ENCODE results near the gene STARD7.

The STARD7 gene

DNA sequence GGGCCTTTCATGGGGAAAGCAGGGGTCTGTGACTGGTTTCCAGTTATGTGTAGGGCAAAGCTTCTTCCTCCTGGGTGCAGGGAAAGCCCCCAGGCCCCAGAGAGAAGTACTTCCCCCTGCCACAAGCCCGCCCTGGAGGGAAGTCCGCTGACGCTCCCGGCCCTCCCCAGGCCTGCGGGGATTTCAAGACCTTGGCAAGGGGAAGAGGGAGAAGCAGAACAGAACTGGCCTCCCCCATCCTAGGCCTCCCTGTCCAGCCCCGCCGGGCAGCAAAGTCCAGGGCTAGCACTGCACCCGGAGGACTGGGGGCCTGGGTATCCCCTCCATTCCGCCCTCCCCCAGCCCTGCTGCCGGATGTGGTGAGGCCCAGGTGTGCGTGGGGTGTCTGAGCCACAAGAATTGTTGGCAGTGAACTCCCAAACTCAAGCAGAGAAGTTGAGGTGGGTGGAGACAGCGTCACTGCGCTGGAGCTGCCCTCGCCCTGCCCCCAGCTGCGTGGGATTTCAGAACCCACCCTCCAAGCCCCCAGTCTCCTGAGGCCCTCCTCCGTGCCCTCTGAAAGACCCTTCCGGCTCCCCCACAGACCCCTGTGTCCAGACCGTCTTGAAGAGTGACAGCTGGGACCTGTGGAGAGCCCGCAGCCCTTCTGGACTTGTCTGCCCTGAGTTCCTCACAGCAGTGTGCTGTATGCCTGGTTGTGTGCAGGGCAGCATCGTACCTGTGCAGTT is 62.3 kb downstream of the STARD7 start:
- peak; percentile 94 for DNase-seq

DNA sequence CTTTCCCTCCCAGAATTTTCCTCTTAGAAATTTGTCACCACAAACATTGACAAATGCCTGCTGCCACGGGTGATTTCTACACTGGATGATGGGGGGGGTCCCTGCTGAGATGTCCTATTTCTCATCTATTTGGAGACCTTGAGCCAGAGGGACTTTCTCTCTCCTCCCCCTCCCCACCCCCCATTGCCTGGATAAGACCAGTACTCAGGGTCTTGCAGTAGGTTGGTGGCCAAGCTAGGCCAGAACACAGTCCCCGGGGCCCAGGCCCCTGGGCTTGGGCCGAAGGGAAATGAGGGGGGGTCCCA is 62.8 kb downstream of the STARD7 start:
- no peak for DNase-seq

DNA sequence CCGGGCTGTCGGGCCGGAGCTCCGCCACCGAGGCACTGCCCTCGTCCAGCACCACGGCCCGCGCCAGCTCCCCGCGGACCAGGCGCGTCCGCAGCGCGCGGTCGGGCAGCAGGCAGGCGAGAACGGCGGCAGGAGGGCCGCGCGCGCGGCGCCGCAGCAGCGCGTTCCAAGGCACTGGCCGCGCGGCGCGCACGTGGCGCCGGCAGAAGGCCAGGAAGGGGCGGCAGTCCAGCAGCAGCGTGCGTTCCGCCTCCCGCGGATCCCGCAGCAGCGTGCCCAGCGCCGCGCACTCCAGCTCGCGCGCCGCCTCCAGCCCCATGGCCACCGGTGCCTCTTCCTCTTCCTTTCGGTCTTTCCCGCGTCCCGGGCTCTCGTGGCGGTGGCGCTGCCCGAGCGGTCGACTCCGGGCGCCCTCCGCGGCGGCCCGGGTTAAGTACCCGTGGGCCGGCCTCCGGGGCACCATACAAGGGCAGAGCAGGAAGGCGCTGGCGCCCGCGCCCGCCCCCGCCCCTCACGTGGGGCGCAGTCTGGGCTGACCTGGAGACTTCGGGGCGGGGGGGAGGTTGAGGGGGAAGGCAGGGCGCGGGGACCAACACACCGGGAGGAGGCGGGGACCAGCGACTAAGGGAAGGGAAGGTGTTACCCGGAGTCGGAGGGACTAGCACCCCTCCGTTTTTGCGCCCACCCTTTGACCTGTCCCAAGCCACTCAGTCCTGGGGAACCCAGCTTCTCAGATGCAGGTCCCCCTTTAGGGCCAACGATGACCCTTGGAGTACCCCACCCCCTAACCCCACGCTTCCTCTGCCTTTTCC is 63.4 kb downstream of the STARD7 start, which contains the start of gene DUSP2:
DUSP2 (minus strand) TSS at position 405 of the 812 bp plus-strand sequence; CDS start at position 319, 86 bp downstream.
- DNase-seq, result peak; percentile 96

DNA sequence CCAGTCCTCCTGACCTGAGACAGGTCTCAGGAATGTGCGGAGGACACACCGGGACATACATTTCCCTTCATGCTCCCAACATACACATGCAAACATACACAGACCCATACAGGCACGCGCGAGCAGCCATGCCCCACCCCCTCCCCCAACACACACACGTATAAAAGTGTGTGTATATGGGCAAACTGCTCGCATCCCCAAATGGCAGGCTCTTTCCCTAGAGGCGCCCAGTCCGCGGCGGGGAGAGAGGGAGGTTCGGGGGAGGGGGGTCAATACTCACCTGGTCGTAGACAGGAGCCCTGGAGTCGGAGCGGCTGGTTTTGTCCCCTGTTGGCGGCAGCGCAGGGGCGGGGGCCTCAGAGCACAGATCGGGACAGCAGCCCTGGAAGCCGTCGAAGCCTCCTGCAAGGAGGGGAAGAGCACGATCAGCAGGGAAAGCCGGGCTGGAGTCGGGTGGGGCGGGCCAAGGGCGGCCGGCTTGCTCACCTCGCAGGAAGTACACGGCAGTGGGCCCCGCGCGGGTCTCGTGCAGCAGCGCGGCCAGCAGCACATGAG is 64.1 kb downstream of the STARD7 start:
- DNase-seq, result peak; percentile 74

DNA sequence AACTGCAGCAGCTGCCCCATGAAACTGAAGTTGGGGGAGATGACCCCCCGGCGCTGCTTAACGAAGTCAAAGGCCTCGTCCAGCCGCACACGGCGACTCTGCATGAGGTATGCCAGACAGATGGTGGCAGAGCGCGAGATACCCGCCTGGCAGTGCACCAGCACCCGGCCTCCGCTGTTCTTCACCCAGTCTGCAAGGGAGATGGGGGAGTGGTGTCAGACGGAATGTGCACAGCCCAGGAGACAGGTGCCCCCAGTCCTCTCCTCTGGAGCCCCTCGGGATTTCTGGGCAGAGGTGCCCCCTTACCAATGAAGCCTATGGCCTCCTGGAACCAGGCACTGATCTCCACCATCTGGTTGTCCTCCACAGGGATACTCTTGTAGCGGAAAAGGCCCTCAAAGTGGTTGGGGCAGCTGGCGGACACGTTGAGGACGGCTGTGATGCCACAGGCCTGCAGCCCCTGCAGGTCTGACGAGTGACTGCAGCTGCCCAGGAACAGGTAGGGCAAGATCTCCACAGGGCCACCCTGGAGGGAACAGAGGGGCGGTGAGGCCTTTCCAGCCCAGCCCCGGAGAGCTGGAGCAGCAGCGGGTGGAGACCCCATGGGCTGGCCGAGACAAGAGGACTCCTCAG is 64.7 kb downstream of the STARD7 start:
- peak; percentile 63 for DNase-seq

DNA sequence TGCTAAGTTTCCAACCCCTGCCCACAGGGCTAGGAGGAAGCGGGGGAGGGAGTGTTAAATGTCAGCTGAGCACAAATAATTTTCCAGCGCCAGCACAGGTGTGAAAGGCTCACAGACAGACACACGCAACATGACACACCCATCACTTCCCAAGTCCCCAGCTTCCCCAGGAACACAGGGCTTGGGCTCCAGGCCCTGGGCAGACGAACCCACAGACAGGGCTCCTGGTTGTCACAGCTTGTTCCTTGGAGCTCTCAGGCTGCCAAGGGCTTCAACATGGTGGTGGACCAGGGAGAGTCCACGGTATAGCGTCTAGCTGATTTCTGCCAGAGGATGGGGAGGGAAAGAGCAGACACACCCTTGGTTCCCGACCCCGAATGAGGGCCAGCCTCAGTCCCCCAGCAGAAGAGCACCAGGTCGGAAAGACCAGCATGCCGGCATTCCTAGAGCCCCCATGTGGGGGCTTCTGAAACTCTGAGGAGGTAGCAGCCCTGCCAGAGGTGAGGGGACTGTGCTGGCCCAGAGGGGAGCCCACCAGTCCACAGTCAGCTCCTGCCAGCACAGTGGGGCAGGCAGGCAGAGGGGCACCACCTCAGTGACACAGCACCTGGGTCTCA is 65.3 kb downstream of the STARD7 start:
- DNase-seq, result peak; percentile 61

DNA sequence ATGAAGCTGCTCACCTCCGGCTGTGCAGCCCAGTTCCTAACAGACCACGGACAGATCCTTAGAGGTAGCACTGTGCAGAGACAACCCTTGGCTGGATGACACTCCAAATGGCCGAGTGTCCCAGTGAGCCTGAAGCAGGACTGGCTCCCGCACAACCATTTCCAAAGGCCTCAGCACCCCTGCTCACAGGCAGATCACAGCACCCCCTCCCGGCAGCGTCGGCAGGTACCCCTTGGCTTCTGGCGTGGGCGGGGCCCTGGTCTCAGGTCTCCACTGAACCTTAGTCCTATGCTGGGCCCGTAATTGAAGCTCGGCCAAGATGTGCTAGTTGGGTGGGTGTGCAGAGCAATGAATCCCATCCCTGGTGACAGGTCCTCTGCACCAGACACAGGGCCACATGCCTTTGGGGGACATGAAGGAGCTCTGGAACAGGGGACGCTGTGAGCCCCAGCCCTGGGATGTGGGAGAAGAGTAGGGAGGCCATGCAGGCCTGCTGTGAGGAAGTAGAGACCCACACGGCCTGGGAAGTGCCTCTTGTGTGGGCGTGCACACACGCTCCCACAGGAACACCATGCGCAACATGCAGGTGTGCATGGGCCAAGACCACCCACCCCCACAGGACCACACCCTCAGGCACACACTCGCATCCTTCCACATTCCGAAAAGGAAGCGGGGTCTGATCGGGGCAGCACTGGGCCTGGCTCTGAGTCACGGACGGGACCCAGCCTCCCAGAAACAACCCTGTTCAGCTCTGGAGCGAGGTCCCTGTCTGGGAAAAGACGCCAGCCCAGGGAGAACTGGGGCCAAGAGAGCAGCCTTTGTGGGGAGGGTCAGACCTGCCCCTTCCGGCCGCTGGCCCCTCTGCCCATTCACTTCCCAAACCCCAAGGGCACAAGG is 66.2 kb downstream of the STARD7 start:
- peak; percentile 90 for DNase-seq

DNA sequence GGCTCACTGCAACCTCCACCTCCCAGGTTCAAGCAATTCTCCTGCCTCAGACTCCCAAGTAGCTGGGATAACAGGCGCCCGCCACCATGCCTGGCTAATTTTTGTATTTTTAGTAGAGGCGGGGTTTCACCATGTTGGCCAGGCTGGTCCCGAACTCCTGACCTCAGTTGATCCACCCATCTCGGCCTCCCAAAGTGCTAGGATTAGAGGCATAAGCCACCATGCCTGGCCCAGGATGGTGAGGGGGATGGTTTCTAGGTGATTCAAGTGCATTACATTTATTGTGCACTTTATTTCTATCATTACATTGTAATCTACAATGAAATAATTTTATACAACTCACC is 67.0 kb downstream of the STARD7 start:
- DNase-seq, result peak; percentile 57

DNA sequence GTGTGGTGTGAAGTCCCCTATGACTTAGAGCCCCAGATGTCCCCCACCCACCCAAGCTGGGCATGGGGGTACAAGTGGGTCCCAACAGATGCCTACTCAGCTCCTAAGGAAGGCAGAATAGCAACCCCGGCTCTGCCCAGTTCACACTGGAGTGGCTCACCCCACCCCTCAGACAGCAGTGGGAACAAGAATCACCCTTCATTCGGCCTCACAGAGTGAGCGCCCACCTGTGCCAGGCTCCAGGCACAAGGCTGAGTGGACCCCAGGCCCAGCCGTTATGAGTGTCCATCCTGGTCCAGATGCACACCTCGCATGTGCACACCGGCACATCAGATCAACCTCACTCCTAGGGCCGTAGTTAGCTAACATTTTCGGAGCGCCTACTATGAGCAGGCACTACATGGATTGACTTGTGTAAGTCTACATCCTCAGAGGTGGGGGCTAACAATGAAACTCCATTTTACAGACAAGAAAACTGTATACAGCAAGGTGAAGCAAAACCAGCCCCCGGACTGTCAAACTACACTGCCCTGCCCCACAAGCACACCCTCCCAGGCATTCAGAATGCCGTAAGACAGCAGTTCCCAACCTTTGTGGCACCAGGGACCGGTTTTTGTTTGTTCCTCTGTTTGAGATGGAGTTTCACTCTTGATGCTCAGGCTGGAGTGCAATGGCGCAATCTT is 67.5 kb downstream of the STARD7 start:
- peak; percentile 59 for DNase-seq

DNA sequence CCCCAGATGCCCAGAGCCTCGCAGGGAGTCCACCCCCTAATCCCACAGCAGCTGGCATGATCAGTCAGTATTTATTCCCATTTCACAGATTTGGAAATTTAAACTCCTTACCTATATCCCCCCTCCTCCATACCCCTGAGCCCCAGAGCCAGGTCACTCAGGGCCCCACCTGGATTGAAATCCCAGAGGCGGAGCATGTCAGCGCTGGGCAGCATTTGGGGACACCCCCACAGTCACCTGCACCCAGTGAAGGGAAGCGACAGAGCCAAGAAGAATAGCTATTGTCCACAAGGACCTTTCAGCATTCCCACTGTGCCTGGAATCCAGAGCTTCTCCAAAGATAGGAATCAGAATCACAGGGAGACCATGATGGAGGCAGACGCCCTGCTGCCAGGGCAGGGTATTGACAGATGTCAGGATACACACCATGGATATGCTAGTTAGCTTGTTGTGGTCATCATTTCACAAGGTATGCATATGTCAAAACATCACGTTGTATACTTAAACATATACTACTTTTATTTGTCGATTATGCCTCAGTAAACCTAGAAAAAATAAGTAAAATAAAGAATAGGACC is 69.4 kb downstream of the STARD7 start:
- DNase-seq, result peak; percentile 23

DNA sequence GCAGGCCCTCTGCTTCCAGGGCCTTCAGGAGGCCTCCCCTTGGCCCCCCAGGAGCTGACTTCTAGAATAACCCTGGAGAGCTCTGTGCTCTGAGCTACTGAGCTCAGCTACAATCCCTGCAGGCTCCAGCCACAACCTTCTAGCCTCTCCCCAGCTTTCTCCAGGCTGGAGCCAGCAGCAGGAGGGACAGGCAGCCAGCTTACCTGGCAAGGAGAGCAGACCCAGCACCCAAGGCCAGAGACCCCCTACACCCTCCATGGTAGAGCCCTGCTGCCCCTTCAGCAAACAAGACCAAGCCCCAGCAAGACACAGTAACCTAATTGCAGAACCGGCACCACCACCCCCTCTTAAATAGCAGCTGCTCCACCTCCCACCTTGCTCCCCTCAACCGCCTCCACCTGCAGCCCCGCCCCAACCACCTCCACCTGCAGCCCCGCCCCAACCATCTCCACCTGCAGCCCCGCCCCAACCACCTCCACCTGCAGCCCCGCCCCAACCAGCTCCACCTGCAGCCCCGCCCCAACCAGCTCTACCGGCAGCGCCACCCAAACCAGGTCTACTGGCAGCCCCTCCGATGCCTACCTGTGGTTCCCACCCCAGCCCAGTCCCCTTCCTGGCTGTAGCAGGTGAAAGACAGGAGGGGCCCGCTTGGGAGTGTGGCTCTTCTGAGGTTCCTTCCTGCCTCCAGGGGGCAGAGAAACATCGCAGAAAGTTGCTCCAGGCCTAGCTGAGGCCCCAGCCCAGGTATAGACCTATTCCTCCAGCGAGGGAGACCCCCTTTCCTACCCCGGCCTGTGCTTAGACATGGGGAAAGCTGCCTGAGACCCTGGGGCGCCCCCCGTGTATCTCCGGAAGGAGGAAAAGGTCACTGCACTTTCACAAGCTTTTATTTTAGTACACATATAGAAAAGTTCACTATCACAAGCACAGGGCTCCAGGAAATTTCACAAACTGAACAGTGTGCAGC is 70.2 kb downstream of the STARD7 start, which contains the start of gene ASTL:
ASTL (minus strand) TSS at position 324 of the 967 bp plus-strand sequence; CDS start at position 258, 66 bp downstream.
- peak; percentile 76 for DNase-seq

DNA sequence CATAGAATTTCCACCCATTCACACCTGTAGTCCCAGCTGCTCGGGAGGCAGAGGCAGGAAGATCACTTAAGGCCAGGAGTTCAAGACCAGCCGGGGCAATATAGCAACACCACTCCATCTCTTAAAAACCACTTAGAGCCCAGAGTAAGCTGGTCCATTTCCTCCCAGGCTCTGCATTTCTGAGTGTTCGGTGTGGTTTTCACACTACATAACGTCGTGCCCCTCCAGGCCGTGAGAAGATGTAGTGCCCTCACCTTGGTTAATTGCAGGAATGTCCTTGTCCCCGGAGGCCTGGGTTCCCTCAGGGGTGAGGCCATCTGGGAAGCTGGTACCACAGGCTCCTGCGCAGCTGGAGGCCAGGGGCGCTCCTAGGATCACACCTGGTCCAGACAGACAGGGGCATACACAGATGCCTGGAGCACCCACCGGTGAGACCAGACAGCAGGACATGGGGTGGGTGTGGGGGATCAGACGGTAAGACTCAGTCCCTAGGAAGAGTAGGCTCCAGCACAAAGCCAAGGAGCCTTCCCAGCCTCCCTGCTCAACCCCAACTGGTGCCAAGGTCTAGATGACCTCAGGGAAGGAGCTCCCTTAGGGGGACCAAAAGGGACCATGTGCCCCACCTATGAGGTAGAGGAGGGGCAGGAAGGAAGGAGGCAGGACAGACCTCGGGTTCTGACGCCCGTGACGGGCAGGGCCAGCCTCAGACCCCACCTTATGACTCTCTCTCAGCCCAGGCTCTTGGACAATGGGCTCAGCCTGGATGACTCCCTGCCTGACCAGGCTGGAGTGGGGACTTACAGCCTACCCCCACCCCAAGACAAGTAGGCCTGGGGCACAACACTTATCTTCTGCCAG is 71.1 kb downstream of the STARD7 start:
- no peak for DNase-seq

DNA sequence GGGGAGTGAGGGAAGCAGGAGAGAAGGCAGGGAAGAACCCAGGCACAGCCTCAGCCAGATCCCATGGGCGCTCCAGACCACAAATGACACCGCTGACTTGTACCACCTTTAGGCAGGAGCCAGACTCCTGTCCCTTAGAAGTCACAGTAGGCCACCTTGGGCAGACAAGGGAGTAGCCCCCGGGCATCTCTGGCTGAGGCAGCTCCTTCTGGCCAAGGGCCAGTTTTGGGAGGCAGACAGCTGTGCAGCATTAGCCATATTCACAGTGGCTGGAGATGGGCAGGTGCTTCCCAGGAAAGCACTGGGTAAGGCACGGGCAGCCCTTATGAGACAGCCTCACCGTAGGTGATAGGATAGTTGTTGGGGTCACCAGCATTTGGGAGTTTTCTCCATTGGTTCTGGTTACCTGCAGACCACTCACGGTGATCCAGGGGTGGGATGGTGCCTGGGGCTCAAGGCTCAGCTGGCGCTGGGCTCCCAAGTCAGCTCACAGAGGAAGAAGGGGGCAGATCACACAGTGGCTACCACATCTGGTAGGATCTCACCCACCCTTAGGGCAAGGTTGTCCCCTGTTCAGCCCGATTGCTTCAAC is 72.4 kb downstream of the STARD7 start:
- DNase-seq, result no peak

DNA sequence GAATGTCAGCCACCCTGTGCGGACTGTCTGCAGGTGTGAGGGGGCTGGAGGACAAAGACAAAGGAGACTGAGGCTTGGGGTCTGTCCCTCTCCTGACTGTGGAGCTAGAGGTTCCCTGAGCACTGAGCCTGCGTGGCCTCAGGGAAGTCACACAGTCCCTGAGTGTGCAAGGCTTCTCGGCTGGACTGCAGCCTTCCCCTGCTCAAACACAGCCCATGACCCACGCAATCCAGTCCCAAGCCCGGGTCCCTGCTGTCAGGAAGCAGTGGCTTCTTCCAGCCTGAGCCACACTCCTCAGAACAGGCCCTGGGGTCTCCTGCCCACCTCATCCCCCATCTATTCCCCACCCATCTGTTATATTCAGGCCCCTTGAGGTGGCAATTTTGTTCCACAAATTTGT is 73.0 kb downstream of the STARD7 start:
- no peak for DNase-seq

DNA sequence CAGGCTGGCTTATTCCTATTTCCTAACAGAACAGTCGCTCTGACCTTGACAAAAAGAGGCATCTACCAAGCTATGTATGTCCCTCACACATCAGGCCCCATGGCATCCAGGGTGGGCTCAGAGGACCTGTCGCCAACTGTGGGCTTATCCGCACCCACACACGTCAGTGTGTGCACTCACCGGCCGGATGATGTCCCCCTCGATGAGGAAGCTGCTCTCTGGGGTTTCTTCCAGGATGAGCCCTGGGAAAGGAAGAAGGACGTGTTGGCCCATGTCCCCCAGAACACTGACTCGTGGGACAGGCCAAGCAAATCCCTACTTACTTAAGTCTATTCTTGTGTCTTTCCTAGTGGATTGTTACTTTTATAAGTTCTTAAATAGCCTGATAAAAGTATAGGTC is 73.5 kb downstream of the STARD7 start:
- DNase-seq, result no peak

Data from stimulated activated CD4-positive, alpha-beta T cell treated with anti-CD3 and anti-CD28 coated beads, Interleukin-15, amount 100 ng/mL, for 24 hours (primary cell).